HG02973 (cell line): ENCODE measurements around the gene ZKSCAN8.
"Not testable (repeated sequence)": the region's sequence is repeated elsewhere in the genome, so short reads cannot be mapped to it uniquely, and the experiment has no call there.

Experiments
- ATAC-seq: cut with Tn5 transposase; IDR thresholded peaks from one replicate; pipeline ENCODE4 v1.9.1; 2021; ENCODE audit warnings: moderate library complexity; ENCODE audit not compliant: unreplicated experiment

The ZKSCAN8 gene

DNA sequence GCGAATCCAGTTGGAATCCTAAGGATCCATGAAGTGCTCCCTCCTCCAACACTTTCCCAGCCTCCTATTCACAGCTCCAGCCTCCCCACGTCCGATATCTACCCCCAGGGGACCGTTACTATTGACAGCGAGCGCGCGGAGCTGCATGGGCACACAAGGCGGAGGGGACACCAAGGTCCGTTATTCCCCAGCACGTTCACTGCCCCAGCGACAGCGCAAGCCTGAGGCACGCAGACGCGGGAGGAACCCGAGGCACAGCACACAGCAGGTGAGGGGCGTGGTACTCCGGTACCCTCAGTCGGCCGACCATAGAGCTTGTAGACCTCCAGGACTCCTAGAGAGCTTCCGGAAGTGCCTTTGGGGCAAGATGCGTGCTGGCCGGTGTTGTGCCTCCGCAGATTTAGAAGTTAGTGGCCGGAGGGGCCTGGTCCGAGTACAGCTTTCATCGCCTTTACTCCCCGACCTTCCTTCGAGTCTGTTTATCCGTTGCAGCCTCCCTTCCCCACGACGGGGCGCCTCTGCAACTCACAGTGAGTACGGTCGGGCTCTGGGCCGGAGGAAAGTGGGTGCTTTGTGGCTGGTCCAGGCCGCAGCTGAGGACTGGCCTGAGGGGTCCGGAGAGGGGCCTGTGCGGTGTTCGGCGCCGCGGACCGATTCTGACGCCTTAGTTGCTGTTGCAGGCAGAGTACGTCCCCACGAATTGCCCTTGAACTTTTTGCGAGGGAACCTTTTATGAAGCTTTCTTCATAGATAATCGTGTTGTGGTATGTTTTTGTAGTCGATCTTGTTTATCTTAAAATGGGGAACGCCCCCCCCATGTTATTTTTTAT lies at the start of gene ZKSCAN8:
TSS of gene ZKSCAN8 (plus strand) at position 384 of the 830 bp plus-strand sequence. CDS start 6,525 bp downstream, outside the sequence.
- ATAC-seq = peak; percentile 72

GRCh38 chr6:28102222-28102621 lies 39.5 kb upstream of the ZKSCAN8 start:
- not testable (repeated sequence) for ATAC-seq

- not testable (repeated sequence) for ATAC-seq
Measured at GRCh38 chr6:28102699-28103098, 39.0 kb upstream of the ZKSCAN8 start.

GRCh38 chr6:28104392-28105244 lies 37.1 kb upstream of the ZKSCAN8 start:
- peak; percentile 99 for ATAC-seq

DNA sequence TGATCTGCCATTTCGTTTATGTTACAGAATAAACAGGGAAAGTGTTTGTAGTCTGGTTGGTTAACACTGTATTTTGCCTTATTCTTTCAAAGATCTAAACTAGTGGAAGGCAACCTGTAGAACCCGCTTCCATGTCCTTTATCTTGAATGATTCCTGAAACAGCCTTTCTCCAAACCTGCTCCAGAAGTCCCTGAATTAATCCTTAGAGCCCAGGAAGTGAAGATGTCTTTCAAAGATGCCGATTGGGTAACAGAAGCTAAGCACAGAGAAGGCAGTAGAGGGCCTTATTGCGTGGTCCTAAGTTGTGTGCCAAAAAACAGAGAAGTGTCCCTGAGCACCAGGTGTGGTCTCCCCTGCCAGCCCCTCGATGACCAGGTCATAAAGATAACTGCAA lies 36.4 kb upstream of the ZKSCAN8 start:
- ATAC-seq = no peak

GRCh38 chr6:28107506-28107905 lies 34.2 kb upstream of the ZKSCAN8 start:
- ATAC-seq = no peak

GRCh38 chr6:28111964-28112363 lies 29.7 kb upstream of the ZKSCAN8 start:
- ATAC-seq = no peak

DNA sequence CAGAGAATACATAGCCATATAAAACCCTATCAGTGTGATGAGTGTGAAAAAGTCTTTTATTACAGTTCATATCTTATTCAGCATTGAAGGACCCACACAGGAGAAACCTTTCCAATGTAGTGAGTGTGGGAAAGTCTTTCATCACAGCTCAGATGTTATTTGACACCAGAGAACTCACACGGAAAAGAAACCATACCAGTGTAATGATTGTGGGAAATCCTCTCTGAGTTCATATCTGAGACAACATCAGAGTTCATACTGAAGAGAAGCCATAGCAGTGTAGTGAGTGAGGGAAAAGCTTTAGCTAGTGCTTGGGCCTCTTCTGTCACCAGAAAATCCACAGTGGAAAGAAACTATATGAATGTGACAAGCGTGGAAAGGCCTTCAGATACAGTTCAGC lies 25.9 kb upstream of the ZKSCAN8 start:
- ATAC-seq = no peak

- no peak for ATAC-seq
Measured at GRCh38 chr6:28117386-28118050, 24.2 kb upstream of the ZKSCAN8 start.

DNA sequence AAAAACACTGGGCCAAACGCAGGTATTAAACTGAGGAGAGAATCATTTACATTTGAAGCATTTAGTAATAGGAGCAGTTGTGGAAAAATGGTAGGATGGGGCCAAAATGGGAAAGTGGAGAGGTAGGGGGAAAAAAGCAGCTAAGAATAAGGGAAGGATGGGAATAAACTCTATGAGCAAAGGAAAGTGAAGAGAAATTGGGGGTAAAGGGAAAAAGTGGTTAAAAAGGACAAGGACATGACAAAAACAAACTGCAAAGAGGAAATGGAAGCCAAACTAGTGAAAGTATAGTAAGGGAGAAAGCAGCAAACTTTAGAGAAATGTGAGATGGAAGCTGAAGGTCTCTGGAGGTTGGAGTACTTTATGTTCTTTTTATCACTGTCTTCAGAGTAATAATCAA lies 23.5 kb upstream of the ZKSCAN8 start:
- ATAC-seq = no peak

- no peak for ATAC-seq
Measured at GRCh38 chr6:28121876-28122275, 19.8 kb upstream of the ZKSCAN8 start.

DNA sequence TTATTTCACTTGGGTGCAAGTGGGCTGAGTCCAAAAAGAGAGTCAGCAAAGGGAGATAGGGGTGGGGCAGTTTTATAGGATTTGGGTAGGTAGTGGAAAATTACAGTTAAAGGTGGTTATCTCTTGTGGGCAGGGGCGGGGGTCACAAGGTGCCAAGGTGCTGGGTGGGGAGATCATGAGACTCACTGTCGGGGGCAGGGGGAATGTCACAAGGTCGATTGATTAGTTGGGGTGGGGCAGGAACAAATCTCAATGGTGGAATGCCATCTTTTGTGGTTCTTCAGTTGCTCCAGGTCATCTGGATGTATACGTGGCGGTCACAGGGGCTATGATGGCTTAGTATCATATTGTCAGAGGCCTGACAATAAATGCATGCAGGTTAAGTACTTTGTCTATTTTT lies 19.4 kb upstream of the ZKSCAN8 start:
- not testable (repeated sequence) for ATAC-seq

DNA sequence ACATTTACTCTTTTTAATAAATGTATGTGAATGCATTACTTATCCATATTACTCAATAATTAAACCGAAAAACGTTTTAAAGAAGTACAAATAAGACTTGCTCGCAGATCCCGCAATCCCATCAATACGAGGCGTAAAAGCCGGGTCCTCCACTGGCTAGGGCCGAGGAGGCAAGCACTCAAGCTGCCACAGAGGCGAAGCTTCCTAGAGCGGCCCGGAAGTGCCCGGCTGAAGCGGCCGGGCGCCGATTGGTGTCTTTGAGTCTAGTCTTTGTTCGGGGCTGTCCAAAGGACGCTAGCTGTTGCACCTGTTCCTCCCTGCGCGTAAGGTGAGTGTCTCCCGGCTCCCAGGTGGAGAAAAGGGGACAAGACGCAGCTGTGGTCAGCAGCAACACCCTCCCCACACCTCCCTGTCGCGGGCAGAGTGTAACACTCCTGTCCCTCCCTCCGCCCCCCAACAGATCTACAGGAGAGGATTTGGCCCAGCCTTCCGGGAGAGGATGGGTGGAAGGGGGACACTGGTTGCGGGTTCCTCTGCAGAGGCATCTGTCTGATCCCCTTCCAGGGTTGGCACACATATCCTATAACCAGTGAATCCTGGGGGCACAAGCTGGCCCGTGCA lies 17.2 kb upstream of the ZKSCAN8 start, which contains the start of gene ZSCAN16:
TSS of gene ZSCAN16 (plus strand) at position 260 of the 621 bp plus-strand sequence. CDS start 835 bp downstream, outside the sequence.
- ATAC-seq = peak; percentile 93

- peak; percentile 12 for ATAC-seq
Measured at GRCh38 chr6:28124971-28125353, 16.7 kb upstream of the ZKSCAN8 start.

DNA sequence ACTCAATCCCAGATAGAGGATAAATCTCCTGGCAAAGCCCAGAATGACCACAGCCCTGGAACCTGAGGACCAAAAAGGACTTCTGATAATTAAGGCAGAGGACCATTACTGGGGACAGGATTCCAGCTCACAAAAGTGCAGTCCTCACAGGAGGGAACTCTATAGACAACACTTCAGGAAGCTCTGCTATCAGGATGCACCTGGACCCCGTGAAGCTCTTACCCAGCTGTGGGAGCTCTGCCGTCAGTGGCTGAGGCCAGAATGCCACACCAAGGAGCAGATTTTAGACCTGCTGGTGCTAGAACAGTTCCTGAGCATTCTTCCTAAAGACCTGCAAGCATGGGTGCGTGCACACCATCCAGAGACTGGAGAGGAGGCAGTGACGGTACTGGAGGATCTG lies 16.3 kb upstream of the ZKSCAN8 start:
- ATAC-seq = no peak

- no peak for ATAC-seq
Measured at GRCh38 chr6:28134015-28134414, 7.7 kb upstream of the ZKSCAN8 start.

- ATAC-seq = no peak
Measured at GRCh38 chr6:28134716-28135115, 7.0 kb upstream of the ZKSCAN8 start.

- no peak for ATAC-seq
Measured at GRCh38 chr6:28135393-28135792, 6.3 kb upstream of the ZKSCAN8 start.

- ATAC-seq = peak; percentile 50
Measured at GRCh38 chr6:28136585-28137504, 4.8 kb upstream of the ZKSCAN8 start.

GRCh38 chr6:28137505-28137981 lies 4.1 kb upstream of the ZKSCAN8 start:
- ATAC-seq = peak; percentile 43
